HFFc6 (cell line): ENCODE results near the gene CDH23. TPM values are rescaled to one million over a fixed set of nuclear protein-coding genes. Genes with fewer than 3 reads are reported as not detected.

Experiments
- DNase-seq: peaks from one replicate; pipeline ENCODE4 v3.0.0-alpha.2; 2018
- H3K27ac Mint-ChIP-seq: 2 replicates; pipeline ENCODE4 v1.8.0; 2020; ENCODE audit warnings: mild to moderate bottlenecking, mixed read lengths
- H3K27me3 Mint-ChIP-seq: 2 replicates; pipeline ENCODE4 v1.8.0; 2021; ENCODE audit warnings: mild to moderate bottlenecking, moderate library complexity, mixed read lengths; ENCODE audit not compliant: insufficient read depth
- H3K36me3 Mint-ChIP-seq: 2 replicates; pipeline ENCODE4 v1.8.0; 2021; ENCODE audit warnings: low read depth, mixed read lengths
- H3K4me1 Mint-ChIP-seq: 2 replicates; pipeline ENCODE4 v1.8.0; 2020; ENCODE audit warnings: low read depth, mixed read lengths
- H3K4me3 Mint-ChIP-seq: 2 replicates; pipeline ENCODE4 v1.8.0; 2020; ENCODE audit warnings: mild to moderate bottlenecking, moderate library complexity, mixed read lengths
- H3K9me3 Mint-ChIP-seq: 2 replicates; pipeline ENCODE4 v1.8.0; 2020; ENCODE audit warnings: mild to moderate bottlenecking, mixed read lengths
- total RNA-seq, 6 experiments: library from RNA; stranded (reverse); fragmentation: NEBNext Ultra II Directional; extraction: Animal tissue kit (Norgen Biotek cat#: 25700); gene quantifications; 2 replicates in 1 of 6; 3 replicates in 5 of 6; pipeline ENCODE4 v1.2.3, GENCODE V29; 2021
- TF ChIP-seq, protein P1 (sequence below): fragments of 200-600 bp; sonication (generic); IDR thresholded peaks from 2 replicates; pipeline ENCODE4 v1.5.0; 2021; ENCODE audit warnings: antibody characterized with exemption, mild to moderate bottlenecking

The CDH23 gene
- total RNA-seq, 6 experiments from 2014 or later = 0.02 to 0.11 (median 0.04) TPM; not detected in 2

DNA sequence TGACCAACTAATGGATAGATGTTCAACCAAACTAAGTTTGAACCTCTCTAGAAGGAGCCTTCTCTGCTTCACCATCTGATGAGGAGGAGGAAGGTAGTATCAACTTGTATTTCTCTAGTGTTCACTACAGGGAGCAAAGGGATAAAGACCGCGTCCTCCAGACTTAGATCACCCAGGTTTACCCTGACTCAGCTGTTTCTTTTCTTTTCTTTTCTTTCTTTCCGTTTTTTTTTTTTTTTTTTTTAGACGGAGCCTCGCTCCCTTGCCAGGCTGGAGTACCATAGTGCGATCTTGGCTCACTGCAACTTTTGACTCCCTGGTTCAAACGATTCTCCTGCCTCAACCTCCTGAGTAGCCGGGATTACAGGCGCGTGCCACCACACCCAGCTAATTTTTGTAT lies 263.0 kb downstream of the CDH23 start:
- Mint-ChIP-seq H3K36me3 (no peaks in the 10 kb centered on the region), H3K27me3 (peaks cover 57% of the 10 kb centered on the region)
- TF ChIP-seq, protein P1, sequence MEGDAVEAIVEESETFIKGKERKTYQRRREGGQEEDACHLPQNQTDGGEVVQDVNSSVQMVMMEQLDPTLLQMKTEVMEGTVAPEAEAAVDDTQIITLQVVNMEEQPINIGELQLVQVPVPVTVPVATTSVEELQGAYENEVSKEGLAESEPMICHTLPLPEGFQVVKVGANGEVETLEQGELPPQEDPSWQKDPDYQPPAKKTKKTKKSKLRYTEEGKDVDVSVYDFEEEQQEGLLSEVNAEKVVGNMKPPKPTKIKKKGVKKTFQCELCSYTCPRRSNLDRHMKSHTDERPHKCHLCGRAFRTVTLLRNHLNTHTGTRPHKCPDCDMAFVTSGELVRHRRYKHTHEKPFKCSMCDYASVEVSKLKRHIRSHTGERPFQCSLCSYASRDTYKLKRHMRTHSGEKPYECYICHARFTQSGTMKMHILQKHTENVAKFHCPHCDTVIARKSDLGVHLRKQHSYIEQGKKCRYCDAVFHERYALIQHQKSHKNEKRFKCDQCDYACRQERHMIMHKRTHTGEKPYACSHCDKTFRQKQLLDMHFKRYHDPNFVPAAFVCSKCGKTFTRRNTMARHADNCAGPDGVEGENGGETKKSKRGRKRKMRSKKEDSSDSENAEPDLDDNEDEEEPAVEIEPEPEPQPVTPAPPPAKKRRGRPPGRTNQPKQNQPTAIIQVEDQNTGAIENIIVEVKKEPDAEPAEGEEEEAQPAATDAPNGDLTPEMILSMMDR = no peak

DNA sequence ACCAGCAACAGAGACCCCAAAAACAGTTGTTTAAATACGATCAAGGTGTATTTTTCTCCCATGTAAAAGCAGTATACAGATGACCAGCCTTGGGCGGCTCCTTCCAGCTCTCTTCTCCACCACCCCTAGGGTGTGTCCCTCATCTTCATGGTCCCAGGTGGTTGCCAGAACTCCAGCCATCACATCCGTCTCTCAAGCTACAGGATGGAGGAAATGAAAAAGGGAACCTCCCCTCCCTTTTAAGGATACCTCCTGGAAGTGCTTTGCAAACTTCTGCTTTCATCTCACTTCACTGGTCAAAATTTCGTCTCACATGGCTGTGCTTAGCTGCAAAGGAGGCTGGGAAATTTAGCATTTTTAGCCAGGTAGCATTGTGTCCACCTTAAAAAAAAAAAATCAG lies 263.6 kb downstream of the CDH23 start:
- no peaks in the 10 kb centered on the region for H3K36me3 Mint-ChIP-seq
- H3K27me3 Mint-ChIP-seq = peaks cover 59% of the 10 kb centered on the region
- no peak overlapping the region for H3K27ac Mint-ChIP-seq
- no peak for DNase-seq
- no peak overlapping the region for H3K4me3 Mint-ChIP-seq
- TF ChIP-seq, protein P1 = no peak
- no peaks in the 10 kb centered on the region; the same call in 1 of the 2 replicates for H3K4me1 Mint-ChIP-seq
- no peaks in the 10 kb centered on the region for H3K9me3 Mint-ChIP-seq

More for the DNA sequence above, 263.0 kb downstream of the CDH23 start:
- Mint-ChIP-seq H3K4me1 (no peaks in the 10 kb centered on the region; the same call in 1 of the 2 replicates), H3K27ac (no peak overlapping the region), H3K4me3 (no peak overlapping the region), H3K9me3 (no peaks in the 10 kb centered on the region)
- no peak for DNase-seq

DNA sequence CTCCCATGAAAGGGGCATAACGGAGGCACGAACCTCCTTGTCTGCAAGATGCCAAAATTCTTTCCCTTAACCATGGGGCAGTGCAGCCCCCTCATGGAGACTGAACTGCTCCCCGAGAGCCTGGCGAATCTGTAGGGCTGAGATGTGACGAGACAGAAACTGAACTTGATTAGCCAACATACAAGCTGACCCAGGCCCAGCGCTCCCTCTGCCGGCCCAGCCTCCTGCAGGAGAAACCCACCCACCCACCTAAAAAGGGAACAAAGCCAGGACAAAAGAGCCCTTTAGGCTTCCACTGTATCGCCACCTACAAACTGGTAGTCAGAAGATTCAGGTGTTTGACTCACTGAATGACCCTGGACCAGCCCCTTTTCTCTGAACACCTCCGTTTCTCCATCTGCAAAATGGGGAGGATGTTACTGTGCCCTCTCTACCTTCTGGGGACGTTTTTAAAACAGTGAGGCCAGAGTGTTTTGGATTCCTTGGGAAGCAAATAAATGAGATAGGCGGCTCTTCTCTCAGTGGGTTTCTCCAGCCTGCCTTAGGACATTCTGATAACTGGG lies 264.4 kb downstream of the CDH23 start:
- DNase-seq = no peak
- Mint-ChIP-seq H3K36me3 (no peaks in the 10 kb centered on the region), H3K9me3 (no peaks in the 10 kb centered on the region), H3K4me3 (no peak overlapping the region), H3K27me3 (peaks cover 55% of the 10 kb centered on the region), H3K27ac (no peak overlapping the region), H3K4me1 (no peaks in the 10 kb centered on the region; the same call in 1 of the 2 replicates)
- TF ChIP-seq, protein P1 = no peak

DNA sequence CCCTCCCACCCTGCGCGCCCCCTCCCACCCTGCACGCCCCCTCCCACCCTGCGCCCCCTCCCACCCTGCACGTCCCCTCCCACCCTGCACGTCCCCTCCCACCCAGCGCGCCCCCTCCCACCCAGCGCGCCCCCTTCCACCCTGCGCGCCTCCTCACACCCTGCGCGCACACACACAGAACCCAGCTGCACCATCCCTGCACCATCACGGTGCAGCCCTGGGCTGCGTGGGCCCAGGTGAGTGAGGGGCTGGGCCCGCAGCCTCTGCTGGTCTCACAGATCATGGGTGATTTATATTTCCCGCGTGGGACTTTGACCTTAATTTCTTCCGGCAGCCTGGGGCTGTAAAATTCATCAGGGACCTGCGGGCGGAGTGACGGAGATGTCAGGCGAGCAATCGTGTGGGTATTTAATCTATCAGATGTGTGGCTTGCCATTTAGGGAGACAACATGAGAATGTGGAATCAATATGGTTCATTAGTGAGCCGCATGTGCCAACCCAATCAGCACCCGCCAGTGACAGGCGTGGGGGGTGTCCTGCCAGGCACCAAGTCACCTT lies 265.1 kb downstream of the CDH23 start:
- TF ChIP-seq, protein P1 = no peak
- Mint-ChIP-seq H3K27ac (no peak overlapping the region), H3K36me3 (no peaks in the 10 kb centered on the region), H3K4me3 (no peak overlapping the region), H3K9me3 (no peaks in the 10 kb centered on the region), H3K4me1 (no peaks in the 10 kb centered on the region; the same call in 1 of the 2 replicates), H3K27me3 (peaks cover 57% of the 10 kb centered on the region)
- no peak for DNase-seq

DNA sequence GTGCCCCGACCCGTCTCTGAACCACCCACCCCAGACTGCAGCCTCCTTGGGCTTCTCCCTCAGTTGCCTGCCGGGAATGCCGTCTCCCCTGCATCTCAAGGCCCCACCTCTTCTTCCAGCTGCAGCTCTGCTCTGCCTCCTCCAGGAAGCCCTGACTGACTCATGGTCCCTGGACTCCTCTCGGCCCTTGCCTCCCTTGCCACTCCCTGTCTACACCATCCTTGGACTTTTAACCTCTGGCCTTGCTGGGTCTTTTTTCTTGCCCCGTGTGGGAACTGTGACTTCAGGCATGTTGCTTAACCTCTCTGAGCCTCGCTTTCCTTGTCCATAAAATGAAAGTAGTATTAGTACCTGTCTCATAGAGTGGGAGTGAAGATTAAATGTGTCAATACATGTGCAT lies 266.6 kb downstream of the CDH23 start:
- DNase-seq = no peak
- no peaks in the 10 kb centered on the region for H3K9me3 Mint-ChIP-seq
- no peak overlapping the region for H3K27ac Mint-ChIP-seq
- H3K4me1 Mint-ChIP-seq = no peaks in the 10 kb centered on the region; the same call in 1 of the 2 replicates
- TF ChIP-seq, protein P1 = no peak
- H3K4me3 Mint-ChIP-seq = no peak overlapping the region
- peaks cover 45% of the 10 kb centered on the region for H3K27me3 Mint-ChIP-seq
- no peaks in the 10 kb centered on the region for H3K36me3 Mint-ChIP-seq
